Gastrocnemius medialis (tissue), 4 donors: ENCODE measurements around the gene RRAGC. TPM values are rescaled to one million over a fixed set of nuclear protein-coding genes. Genes with fewer than 3 reads are reported as not detected.

Experiments used
- ATAC-seq, 2 donors: fragments of 150-250 bp; one replicate each; pipeline ENCODE4 v1.9.1; 2016
- DNase-seq, 2 donors: peaks; one replicate each; pipeline ENCODE4 v3.0.0-alpha.2; 2019
- H3K27ac ChIP-seq, 4 donors: fragments of 200-600 bp; sonication (generic); 1 replicate in 1 of 4; 2 replicates in 3 of 4; pipeline ENCODE4 v1.5.1; 2016 to 2018; ENCODE audit warnings: mild to moderate bottlenecking in 2 of 4, moderate library complexity in 1 of 4
- H3K27me3 ChIP-seq, 3 donors: fragments of 200-600 bp; sonication (generic) in 2 of 3; 1 replicate in 1 of 3; 2 replicates in 2 of 3; pipeline versions ENCODE4 v1.5.1 to v1.6.0; 2016 to 2019; ENCODE audit warnings: mild to moderate bottlenecking in 1 of 3, moderate library complexity in 1 of 3
- H3K36me3 ChIP-seq, 2 donors: fragments of 200-600 bp; sonication (generic) in 1 of 2; one replicate each; pipeline ENCODE4 v1.5.1; 2017 to 2018
- H3K4me1 ChIP-seq, 2 donors: fragments of 200-600 bp; sonication (generic) in 1 of 2; one replicate each; pipeline ENCODE4 v1.5.1; 2016 to 2017; ENCODE audit warnings: mild to moderate bottlenecking in 2 of 2
- H3K4me3 ChIP-seq, 4 donors: fragments of 200-600 bp; sonication (generic) in 3 of 4; 1 replicate in 1 of 4; 2 replicates in 3 of 4; pipeline ENCODE4 v1.5.1; 2016 to 2019; ENCODE audit warnings: mild to moderate bottlenecking in 2 of 4
- H3K9me3 ChIP-seq, 3 donors: fragments of 200-600 bp; sonication (generic) in 2 of 3; 1 replicate in 1 of 3; 2 replicates in 2 of 3; pipeline ENCODE4 v1.5.1; 2016 to 2019
- CTCF ChIP-seq, 5 experiments: fragments of 450-650 bp in 3 of 5; fragments of 200-600 bp in 2 of 5; sonication (generic) in 2 of 5; IDR thresholded peaks in 4 of 5; conservative IDR thresholded peaks in 1 of 5; 1 replicate in 4 of 5; 2 replicates in 1 of 5; pipeline ENCODE4 v1.5.1; 2016 to 2019; ENCODE audit warnings: antibody characterized with exemption in 5 of 5, mild to moderate bottlenecking in 3 of 5, moderate library complexity in 3 of 5
- POLR2A ChIP-seq, 2 donors: fragments of 450-650 bp; IDR thresholded peaks; one replicate each; pipeline ENCODE4 v1.6.1; 2017; ENCODE audit warnings: antibody characterized with exemption in 2 of 2, mild to moderate bottlenecking in 2 of 2, moderate library complexity in 2 of 2
- in situ Hi-C, 4 donors: fragments of 200-750 bp; cut with MboI; loops; one replicate each; pipeline versions ENCODE4 v1.15.0 to v1.8.0; 2017; ENCODE audit warnings: low sequenced_read_pairs in 4 of 4
- intact Hi-C: fragments of 100-400 bp; cut with DNase I; formaldehyde crosslinking; loops from one replicate; pipeline ENCODE4 v1.15.1; 2023; ENCODE audit warnings: low total_unique reads
- total RNA-seq, 4 donors: library from RNA; depleted of rRNA; stranded (reverse); fragments of >200 nt; gene quantifications; one replicate each; pipeline versions ENCODE4 v1.1.0 to v1.2.3, GENCODE V29; 2016

Gene RRAGC
- total RNA-seq, 4 donors from 2014 or later, result 8.0 to 15.5 (median 11.2) TPM

- H3K36me3 ChIP-seq, result no peaks in the 10 kb centered on the region
- H3K27ac ChIP-seq, result no peak overlapping the region
- no peak for DNase-seq
- H3K27me3 ChIP-seq, result peaks cover 18 to 33% (median 21%) of the 10 kb centered on the region in 3 donors
- no peak for TF ChIP-seq CTCF (IDR thresholded peaks at IDR 0.05 in 4 of 5, conservative IDR thresholded peaks at IDR 0.05 in 1 of 5)
- no peak for TF ChIP-seq POLR2A (IDR thresholded peaks at IDR 0.05)
- intact Hi-C loops, result no loop called here
- H3K4me3 ChIP-seq, result no peak overlapping the region
- no peaks in the 10 kb centered on the region for H3K9me3 ChIP-seq
- in situ Hi-C loops, result no loop called here
- ATAC-seq, result no peak
- no peaks in the 10 kb centered on the region for H3K4me1 ChIP-seq
These were observed 67.7 kb downstream of the RRAGC start for GRCh38 chr1:38791892-38792291.

GRCh38 chr1:38791164-38791515, 68.4 kb downstream of the RRAGC start:
- no peak for TF ChIP-seq CTCF (IDR thresholded peaks at IDR 0.05 in 4 of 5, conservative IDR thresholded peaks at IDR 0.05 in 1 of 5)
- TF ChIP-seq POLR2A (IDR thresholded peaks at IDR 0.05), result no peak
- H3K27ac ChIP-seq, result no peak overlapping the region
- no peak for ATAC-seq
- H3K4me3 ChIP-seq, result no peak overlapping the region
- H3K36me3 ChIP-seq, result no peaks in the 10 kb centered on the region
- in situ Hi-C loops (no loop called here), intact Hi-C loops (no loop called here)
- no peaks in the 10 kb centered on the region for H3K4me1 ChIP-seq
- no peaks in the 10 kb centered on the region for H3K9me3 ChIP-seq
- DNase-seq, result no peak
- H3K27me3 ChIP-seq, result peaks cover 21 to 33% (median 23%) of the 10 kb centered on the region in 3 donors

GRCh38 chr1:38790422-38791163, 69.0 kb downstream of the RRAGC start:
- Histone ChIP-seq H3K27ac (no peak overlapping the region), H3K36me3 (no peaks in the 10 kb centered on the region), H3K4me3 (no peak overlapping the region), H3K27me3 (peaks cover 16 to 36% (median 29%) of the 10 kb centered on the region in 3 donors), H3K4me1 (no peaks in the 10 kb centered on the region), H3K9me3 (no peaks in the 10 kb centered on the region)
- intact Hi-C loops, result no loop called here
- no peak for TF ChIP-seq POLR2A (IDR thresholded peaks at IDR 0.05)
- no peak for TF ChIP-seq CTCF (IDR thresholded peaks at IDR 0.05 in 4 of 5, conservative IDR thresholded peaks at IDR 0.05 in 1 of 5)
- ATAC-seq, result no peak
- in situ Hi-C loops, result no loop called here
- no peak for DNase-seq

GRCh38 chr1:38789498-38790169, 69.9 kb downstream of the RRAGC start:
- H3K4me1 ChIP-seq, result no peaks in the 10 kb centered on the region
- peaks cover 17 to 42% (median 36%) of the 10 kb centered on the region in 3 donors for H3K27me3 ChIP-seq

More at GRCh38 chr1:38789498-38790169, 69.9 kb downstream of the RRAGC start:
- ATAC-seq (no peak), DNase-seq (no peak)
- TF ChIP-seq CTCF (IDR thresholded peaks at IDR 0.05 in 4 of 5, conservative IDR thresholded peaks at IDR 0.05 in 1 of 5) (no peak), POLR2A (IDR thresholded peaks at IDR 0.05) (no peak)
- Histone ChIP-seq H3K9me3 (no peaks in the 10 kb centered on the region), H3K4me3 (no peak overlapping the region), H3K27ac (no peak overlapping the region), H3K36me3 (no peaks in the 10 kb centered on the region)
- in situ Hi-C loops, result no loop called here
- intact Hi-C loops, result no loop called here
